SU-DHL-6 (cell line): Measurements from ENCODE around the gene TAOK1.

Experiments
- H2AFZ ChIP-seq: fragments of 200-600 bp; sonication (generic); 2 replicates; pipeline ENCODE4 v1.6.1; 2014; ENCODE audit warnings: low read depth, mild to moderate bottlenecking, moderate library complexity, mixed read lengths, antibody characterized with exemption, low read length; ENCODE audit not compliant: severe bottlenecking
- H3F3A ChIP-seq: fragments of 200-600 bp; shearing (Covaris generic); 2 replicates; pipeline ENCODE4 v1.6.0; 2016; ENCODE audit warnings: antibody characterized with exemption, mild to moderate bottlenecking; ENCODE audit not compliant: insufficient read depth
- H3K27ac ChIP-seq: fragments of 200-600 bp; sonication (generic); 2 replicates; pipeline ENCODE4 v1.5.1; 2016; ENCODE audit warnings: low read depth, mild to moderate bottlenecking, low read length, moderate library complexity, mixed read lengths
- H3K27me3 ChIP-seq: fragments of 200-600 bp; sonication (generic), shearing (Covaris generic); 2 replicates; pipeline ENCODE4 v1.6.0; 2014; ENCODE audit warnings: mild to moderate bottlenecking, low read length
- H3K36me3 ChIP-seq: fragments of 200-600 bp; sonication (generic); 2 replicates; pipeline ENCODE4 v1.6.1; 2014; ENCODE audit warnings: mild to moderate bottlenecking, low read length, mixed read lengths
- H3K4me2 ChIP-seq: fragments of 300-600, 200-600 bp; shearing (Covaris generic), sonication (generic); 2 replicates; pipeline ENCODE4 v1.6.0; 2014; ENCODE audit warnings: low read length, low read depth, mild to moderate bottlenecking; ENCODE audit not compliant: poor library complexity, severe bottlenecking
- H3K4me3 ChIP-seq: fragments of 200-600 bp; sonication (generic); 2 replicates; pipeline ENCODE4 v1.5.1; 2014; ENCODE audit warnings: antibody characterized with exemption, low read length, mild to moderate bottlenecking, mixed read lengths; ENCODE audit not compliant: insufficient read depth, poor library complexity, severe bottlenecking
- H3K79me2 ChIP-seq: fragments of 200-600 bp; sonication (generic); 2 replicates; pipeline ENCODE4 v1.6.1; 2014; ENCODE audit warnings: mild to moderate bottlenecking, low read length, moderate library complexity; ENCODE audit not compliant: insufficient read depth
- H3K9ac ChIP-seq: fragments of 200-600 bp; sonication (generic); 2 replicates; pipeline ENCODE4 v1.7.0; 2014; ENCODE audit warnings: mild to moderate bottlenecking, low read length
- H3K9me2 ChIP-seq: fragments of 200-600 bp; sonication (generic); replicated peaks from 2 replicates; pipeline ENCODE4 v1.6.1; 2014; ENCODE audit warnings: low read length; ENCODE audit not compliant: insufficient read depth
- H3K9me3 ChIP-seq: fragments of 200-600 bp; sonication (generic); 2 replicates; pipeline ENCODE4 v1.6.1; 2014; ENCODE audit warnings: low read length, mixed read lengths; ENCODE audit not compliant: insufficient read depth
- H4K20me1 ChIP-seq: fragments of 200-600 bp; sonication (generic); 2 replicates; pipeline ENCODE4 v1.6.1; 2014; ENCODE audit warnings: low read depth, mild to moderate bottlenecking, antibody characterized with exemption, low read length, moderate library complexity, mixed read lengths
- CTCF ChIP-seq: fragments of 200-600 bp; sonication (generic); IDR thresholded peaks from one replicate; pipeline ENCODE4 v1.5.1; 2017; ENCODE audit warnings: antibody characterized with exemption, mild to moderate bottlenecking, low read length, moderate library complexity; ENCODE audit not compliant: insufficient read depth, poor library complexity, severe bottlenecking
- EZH2phosphoT487 ChIP-seq: fragments of 200-600 bp; sonication (generic), shearing (Covaris generic); conservative IDR thresholded peaks from 2 replicates; pipeline ENCODE4 v1.6.1; 2018; ENCODE audit warnings: mild to moderate bottlenecking, antibody characterized with exemption, low read length, moderate library complexity, mixed read lengths

Gene TAOK1

GRCh38 chr17:29357232-29357631 lies 32.9 kb upstream of the TAOK1 start:
- H4K20me1 ChIP-seq = no peaks in the 10 kb centered on the region
- H3K27me3 ChIP-seq = no peaks in the 10 kb centered on the region
- no peaks in the 10 kb centered on the region for H3K9me2 ChIP-seq
- H3K9me3 ChIP-seq = no peaks in the 10 kb centered on the region
- H3K27ac ChIP-seq = no peak overlapping the region
- no peaks in the 10 kb centered on the region for H3K79me2 ChIP-seq
- no peak overlapping the region for H2AFZ ChIP-seq
- TF ChIP-seq EZH2phosphoT487 (no peak), CTCF (no peak)
- H3F3A ChIP-seq = 0 out of 2 replicates have a peak, but pooled peaks cover 3% of the 10 kb centered on the region
- no peak overlapping the region for H3K4me2 ChIP-seq
- H3K9ac ChIP-seq = no peak overlapping the region
- no peaks in the 10 kb centered on the region for H3K36me3 ChIP-seq
- H3K4me3 ChIP-seq = no peak overlapping the region

GRCh38 chr17:29357821-29358232 lies 32.3 kb upstream of the TAOK1 start:
- no peak overlapping the region for H3K27ac ChIP-seq
- H2AFZ ChIP-seq = no peak overlapping the region
- TF ChIP-seq EZH2phosphoT487 = no peak
- no peak for TF ChIP-seq CTCF
- H3K9me3 ChIP-seq = no peaks in the 10 kb centered on the region
- no peaks in the 10 kb centered on the region for H3K36me3 ChIP-seq
- no peaks in the 10 kb centered on the region for H3K27me3 ChIP-seq
- no peak overlapping the region for H3K9ac ChIP-seq
- no peak overlapping the region for H3K4me3 ChIP-seq
- H4K20me1 ChIP-seq = no peaks in the 10 kb centered on the region
- no peak overlapping the region for H3K4me2 ChIP-seq
- H3F3A ChIP-seq = 0 out of 2 replicates have a peak, but pooled peaks cover 3% of the 10 kb centered on the region
- H3K9me2 ChIP-seq = no peaks in the 10 kb centered on the region
- H3K79me2 ChIP-seq = no peaks in the 10 kb centered on the region

GRCh38 chr17:29358416-29358815 lies 31.7 kb upstream of the TAOK1 start:
- no peak for TF ChIP-seq CTCF
- no peak for TF ChIP-seq EZH2phosphoT487
- no peak overlapping the region for H3K4me2 ChIP-seq
- no peak overlapping the region for H3K27ac ChIP-seq
- H3K4me3 ChIP-seq = no peak overlapping the region
- H3K9ac ChIP-seq = no peak overlapping the region
- H3K9me2 ChIP-seq = no peaks in the 10 kb centered on the region
- H3K79me2 ChIP-seq = no peaks in the 10 kb centered on the region
- H3K36me3 ChIP-seq = no peaks in the 10 kb centered on the region
- no peaks in the 10 kb centered on the region for H4K20me1 ChIP-seq
- 0 out of 2 replicates have a peak, but pooled peaks cover 3% of the 10 kb centered on the region for H3F3A ChIP-seq
- no peak overlapping the region for H2AFZ ChIP-seq
- H3K27me3 ChIP-seq = no peaks in the 10 kb centered on the region
- H3K9me3 ChIP-seq = no peaks in the 10 kb centered on the region

GRCh38 chr17:29359777-29360176 lies 30.4 kb upstream of the TAOK1 start:
- Histone ChIP-seq H4K20me1 (no peaks in the 10 kb centered on the region), H3K36me3 (no peaks in the 10 kb centered on the region), H3K27me3 (no peaks in the 10 kb centered on the region), H3F3A (0 out of 2 replicates have a peak, but pooled peaks cover 3% of the 10 kb centered on the region), H3K27ac (no peak overlapping the region), H2AFZ (no peak overlapping the region), H3K9ac (no peak overlapping the region), H3K4me3 (no peak overlapping the region), H3K9me2 (no peaks in the 10 kb centered on the region), H3K79me2 (no peaks in the 10 kb centered on the region), H3K4me2 (no peak overlapping the region), H3K9me3 (no peaks in the 10 kb centered on the region)
- TF ChIP-seq EZH2phosphoT487 (no peak), CTCF (no peak)
